GM21619 (cell line): ENCODE data around the gene DDX25.

Experiments used
- ATAC-seq: cut with Tn5 transposase; IDR thresholded peaks from one replicate; pipeline ENCODE4 v1.9.1; 2021; ENCODE audit not compliant: unreplicated experiment

The DDX25 gene

GRCh38 chr11:125948278-125949051 lies 44.2 kb downstream of the DDX25 start:
- ATAC-seq, result no peak

GRCh38 chr11:125949271-125950177 lies 45.2 kb downstream of the DDX25 start:
- ATAC-seq, result no peak

- no peak for ATAC-seq
Measured at GRCh38 chr11:125950178-125950490, 45.8 kb downstream of the DDX25 start.

GRCh38 chr11:125950696-125951651 lies 46.7 kb downstream of the DDX25 start:
- ATAC-seq, result no peak

- no peak for ATAC-seq
Measured at GRCh38 chr11:125951731-125952130, 47.4 kb downstream of the DDX25 start.

GRCh38 chr11:125952559-125952958 lies 48.3 kb downstream of the DDX25 start:
- no peak for ATAC-seq

GRCh38 chr11:125952973-125953372 lies 48.7 kb downstream of the DDX25 start:
- ATAC-seq, result no peak

- no peak for ATAC-seq
Measured at GRCh38 chr11:125953401-125953935, 49.2 kb downstream of the DDX25 start.

- ATAC-seq, result no peak
Measured at GRCh38 chr11:125954123-125954944, 50.0 kb downstream of the DDX25 start.

GRCh38 chr11:125954945-125955640 lies 50.8 kb downstream of the DDX25 start:
- no peak for ATAC-seq

- ATAC-seq, result no peak
Measured at GRCh38 chr11:125955856-125956255, 51.5 kb downstream of the DDX25 start.

GRCh38 chr11:125956391-125957134 lies 52.3 kb downstream of the DDX25 start:
- no peak for ATAC-seq

GRCh38 chr11:125957618-125958332 lies 53.5 kb downstream of the DDX25 start:
- no peak for ATAC-seq

- no peak for ATAC-seq
Measured at GRCh38 chr11:125958872-125959400, 54.6 kb downstream of the DDX25 start.

GRCh38 chr11:125959511-125959910 lies 55.2 kb downstream of the DDX25 start:
- ATAC-seq, result no peak

GRCh38 chr11:125959931-125960330 lies 55.6 kb downstream of the DDX25 start:
- ATAC-seq, result no peak

- ATAC-seq, result no peak
Measured at GRCh38 chr11:125960771-125961170, 56.5 kb downstream of the DDX25 start.

- ATAC-seq, result no peak
Measured at GRCh38 chr11:125967515-125967914, 63.2 kb downstream of the DDX25 start.
